HG03565 (cell line): Measurements from ENCODE around the gene KCNV2.

Source experiments
- ATAC-seq: cut with Tn5 transposase; IDR thresholded peaks from one replicate; pipeline ENCODE4 v1.9.1; 2021; ENCODE audit warnings: mild to moderate bottlenecking, moderate library complexity; ENCODE audit not compliant: unreplicated experiment

KCNV2 gene

GRCh38 chr9:2718698-2719033, 1.4 kb downstream of the KCNV2 start:
- ATAC-seq = no peak

GRCh38 chr9:2720179-2720654, 2.9 kb downstream of the KCNV2 start:
- ATAC-seq = no peak

GRCh38 chr9:2722715-2723114, 5.4 kb downstream of the KCNV2 start:
- no peak for ATAC-seq

GRCh38 chr9:2723376-2724065, 6.2 kb downstream of the KCNV2 start:
- no peak for ATAC-seq

- ATAC-seq = no peak
Measured at GRCh38 chr9:2725126-2725525, 7.8 kb downstream of the KCNV2 start.

GRCh38 chr9:2725898-2726649, 8.8 kb downstream of the KCNV2 start:
- no peak for ATAC-seq

GRCh38 chr9:2726650-2727340, 9.5 kb downstream of the KCNV2 start:
- no peak for ATAC-seq

GRCh38 chr9:2727374-2727773, 10.1 kb downstream of the KCNV2 start:
- ATAC-seq = no peak

- peak; percentile 77 for ATAC-seq
Measured at GRCh38 chr9:2727966-2728613, 10.8 kb downstream of the KCNV2 start.

- ATAC-seq = no peak
Measured at GRCh38 chr9:2729003-2729402, 11.7 kb downstream of the KCNV2 start.

GRCh38 chr9:2729721-2730120, 12.4 kb downstream of the KCNV2 start:
- ATAC-seq = no peak

GRCh38 chr9:2730971-2731370, 13.7 kb downstream of the KCNV2 start:
- ATAC-seq = no peak

- no peak for ATAC-seq
Measured at GRCh38 chr9:2732492-2732891, 15.2 kb downstream of the KCNV2 start.

- ATAC-seq = no peak
Measured at GRCh38 chr9:2740616-2741015, 23.3 kb downstream of the KCNV2 start.

- ATAC-seq = no peak
Measured at GRCh38 chr9:2741441-2742158, 24.3 kb downstream of the KCNV2 start.

- no peak for ATAC-seq
Measured at GRCh38 chr9:2742214-2742613, 24.9 kb downstream of the KCNV2 start.

GRCh38 chr9:2743937-2744529, 26.7 kb downstream of the KCNV2 start:
- no peak for ATAC-seq

- ATAC-seq = no peak
Measured at GRCh38 chr9:2745560-2746380, 28.5 kb downstream of the KCNV2 start.

- no peak for ATAC-seq
Measured at GRCh38 chr9:2749485-2749884, 32.2 kb downstream of the KCNV2 start.

GRCh38 chr9:2755285-2755684, 38.0 kb downstream of the KCNV2 start:
- ATAC-seq = no peak
